Natural killer cell treated with Interleukin-12 subunit alpha and Interleukin-12 subunit beta and Interleukin-15 and Interleukin-18, amount 100 ng/mL, for 72 hours (primary cell): Measurements from ENCODE around the gene PPOX. TPM values are rescaled to one million over a fixed set of nuclear protein-coding genes. Genes with fewer than 3 reads are reported as not detected.

Source experiments
- ATAC-seq, 2 donors: fragments of 150-1000 bp; cut with Tn5 transposase in 1 of 2; sonication (Bioruptor Pico), chemical (Tn5 transposase) in 1 of 2; 2 replicates each; pipeline ENCODE4 v1.10.0; 2021
- DNase-seq: peaks from one replicate; pipeline ENCODE4 v3.0.0; 2022; ENCODE audit warnings: low spot score
- H3K27ac Mint-ChIP-seq, 2 donors: 1 replicate in 1 of 2; 2 replicates in 1 of 2; pipeline ENCODE4 v1.8.0; 2022; ENCODE audit warnings: mixed read lengths in 2 of 2, mild to moderate bottlenecking in 1 of 2, moderate library complexity in 1 of 2
- H3K27me3 Mint-ChIP-seq, 2 donors: 1 replicate in 1 of 2; 2 replicates in 1 of 2; pipeline ENCODE4 v1.8.0; 2022; ENCODE audit warnings: mixed read lengths in 2 of 2
- H3K36me3 Mint-ChIP-seq: one replicate; pipeline ENCODE4 v1.8.0; 2022; ENCODE audit warnings: mixed read lengths
- H3K4me1 Mint-ChIP-seq, 2 donors: 1 replicate in 1 of 2; 2 replicates in 1 of 2; pipeline ENCODE4 v1.8.0; 2022; ENCODE audit warnings: low read depth in 2 of 2, mixed read lengths in 2 of 2, mild to moderate bottlenecking in 1 of 2
- H3K4me3 Mint-ChIP-seq: one replicate; pipeline ENCODE4 v1.8.0; 2022; ENCODE audit warnings: mixed read lengths
- H3K9me3 Mint-ChIP-seq: 2 replicates; pipeline ENCODE4 v1.8.0; 2022; ENCODE audit warnings: mixed read lengths
- total RNA-seq, 2 donors: library from RNA; stranded (reverse); gene quantifications; one replicate each; pipeline ENCODE4 v1.2.3, GENCODE V29; 2022

Gene PPOX
- total RNA-seq, 2 donors from 2014 or later = 25.7 to 30.3 TPM

DNA sequence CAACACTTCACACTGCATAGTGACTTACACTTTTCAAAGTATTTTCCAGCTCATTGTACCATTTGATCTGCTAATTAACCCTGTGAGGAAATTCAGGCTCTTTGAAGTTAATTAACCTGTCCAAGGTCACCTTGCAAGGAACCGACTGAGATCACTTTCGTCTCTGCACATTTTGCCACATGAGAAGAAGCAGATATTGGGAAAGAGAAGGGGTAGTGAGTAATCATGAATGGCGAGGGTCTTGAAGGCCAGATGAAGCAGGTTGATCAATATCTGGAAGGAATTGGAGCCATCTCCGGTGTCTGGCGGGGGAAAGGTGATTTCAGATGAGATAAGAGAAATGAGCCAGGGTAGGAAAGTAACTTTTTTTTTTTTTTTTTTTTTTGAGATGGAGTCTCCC, 53.8 kb downstream of the PPOX start:
- H3K27me3 Mint-ChIP-seq = no peaks in the 10 kb centered on the region

More for the DNA sequence above, 53.8 kb downstream of the PPOX start:
- no peak for DNase-seq
- no peaks in the 10 kb centered on the region for H3K9me3 Mint-ChIP-seq
- H3K36me3 Mint-ChIP-seq = peaks cover 5% of the 10 kb centered on the region
- H3K27ac Mint-ChIP-seq = peak overlapping the region; percentile 94 to 100
- peaks cover 42 to 56% of the 10 kb centered on the region in 2 donors for H3K4me1 Mint-ChIP-seq
- no peak for ATAC-seq
- no peak overlapping the region for H3K4me3 Mint-ChIP-seq

Other genes starting within 250 kb of the PPOX start
- not detected for gene ITLN2, start 211.6 kb upstream of the PPOX start, total RNA-seq
- gene F11R, start 145.3 kb upstream of the PPOX start, total RNA-seq = 10 to 100 TPM; 11.0 to 25.9 TPM
- 10 to 100 TPM; 10.5 to 47.2 TPM for gene TSTD1, start 127.5 kb upstream of the PPOX start, total RNA-seq
- 10 to 100 TPM; 72.2 to 77.4 TPM for gene USF1, start 120.4 kb upstream of the PPOX start, total RNA-seq
- gene ARHGAP30, start 96.5 kb upstream of the PPOX start, total RNA-seq = 100 to 1,000 TPM; 217 to 250 TPM
- not detected for gene NECTIN4, start 76.9 kb upstream of the PPOX start, total RNA-seq
- under 1 TPM in 1 of 2 donors, not detected in 1; 0.64 TPM for gene KLHDC9, start 68.1 kb upstream of the PPOX start, total RNA-seq
- 100 to 1,000 TPM in 1 of 2 donors, 10 to 100 TPM in 1; 92.6 to 122 TPM for gene PFDN2, start 48.4 kb upstream of the PPOX start, total RNA-seq
- 10 to 100 TPM; 29.3 to 37.2 TPM for gene NIT1, start 48.3 kb upstream of the PPOX start, total RNA-seq
- gene DEDD, start 33.8 kb upstream of the PPOX start, total RNA-seq = 10 to 100 TPM; 34.9 to 42.5 TPM
- gene UFC1, start 12.4 kb upstream of the PPOX start, total RNA-seq = 100 to 1,000 TPM; 100 to 114 TPM
- gene USP21, start 6.9 kb upstream of the PPOX start, total RNA-seq = 10 to 100 TPM; 21.2 to 29.0 TPM
- gene B4GALT3, start 11.1 kb downstream of the PPOX start, total RNA-seq = 10 to 100 TPM; 61.7 to 75.0 TPM
- gene ADAMTS4, start 32.6 kb downstream of the PPOX start, total RNA-seq = under 1 TPM; 0.43 to 0.89 TPM
- 10 to 100 TPM; 86.2 to 87.8 TPM for gene NDUFS2, start 35.9 kb downstream of the PPOX start, total RNA-seq
- gene FCER1G, start 48.9 kb downstream of the PPOX start, total RNA-seq = 100 to 1,000 TPM; 111 to 583 TPM
- not detected for gene APOA2, start 57.2 kb downstream of the PPOX start, total RNA-seq
- gene TOMM40L, start 59.6 kb downstream of the PPOX start, total RNA-seq = 10 to 100 TPM; 25.9 to 27.8 TPM
- not detected for gene NR1I3, start 71.8 kb downstream of the PPOX start, total RNA-seq
- gene PCP4L1, start 92.3 kb downstream of the PPOX start, total RNA-seq = under 1 TPM in 1 of 2 donors, not detected in 1; 0.31 TPM
- gene MPZ, start 143.5 kb downstream of the PPOX start, total RNA-seq = 1 to 10 TPM; 4.4 to 6.6 TPM
- 100 to 1,000 TPM; 127 to 183 TPM for gene SDHC, start 148.0 kb downstream of the PPOX start, total RNA-seq
- gene CFAP126, start 201.4 kb downstream of the PPOX start, total RNA-seq = not detected